Measurements from ENCODE around the gene CPNE2.

DNA sequence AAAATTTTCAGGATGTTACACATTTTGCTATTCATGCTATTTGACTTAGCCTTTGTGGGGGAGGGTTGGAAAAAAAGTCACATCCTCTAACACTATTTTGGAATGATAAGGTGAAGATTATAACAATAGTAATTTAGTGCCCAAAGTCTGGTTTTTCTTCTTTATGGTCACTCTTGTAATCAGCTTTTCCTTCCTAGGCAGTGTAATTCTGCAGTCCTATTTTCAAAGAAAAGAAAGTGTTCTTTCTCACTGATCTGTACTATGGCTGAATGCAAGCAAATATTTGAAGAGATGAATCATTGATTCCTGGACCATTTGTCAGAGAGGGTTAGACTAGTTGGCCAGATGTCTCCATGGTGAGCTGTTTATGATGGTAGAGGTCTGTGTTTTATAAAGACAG lies 102.1 kb downstream of the CPNE2 start:
- TF ChIP-seq CTCF (IDR thresholded peaks at IDR 0.05) (no peak), POLR2A (IDR thresholded peaks at IDR 0.05) (no peak)
